Spinal cord (tissue), 10 donors: ENCODE results near the gene CPN2. TPM values are rescaled to one million over a fixed set of nuclear protein-coding genes. Genes with fewer than 3 reads are reported as not detected.

ENCODE experiments used
- DNase-seq, 6 donors: peaks; one replicate each; pipeline versions ENCODE4 v3.0.0 to v3.0.0-alpha.2; 2013 to 2015; ENCODE audit warnings: low spot score in 6 of 6, low read depth in 4 of 6
- H3K27ac ChIP-seq: one replicate; pipeline ENCODE4 v1.5.1; 2013; ENCODE audit warnings: low read depth, low read length, control low read depth
- H3K27me3 ChIP-seq: one replicate; pipeline ENCODE4 v1.6.1; 2013; ENCODE audit warnings: low read length; ENCODE audit not compliant: control insufficient read depth, insufficient read depth
- H3K36me3 ChIP-seq: one replicate; pipeline ENCODE4 v1.6.1; 2013; ENCODE audit warnings: low read length; ENCODE audit not compliant: control insufficient read depth, insufficient read depth
- H3K4me1 ChIP-seq: one replicate; pipeline ENCODE4 v1.6.1; 2013; ENCODE audit warnings: low read length; ENCODE audit not compliant: control insufficient read depth, insufficient read depth
- H3K4me3 ChIP-seq: one replicate; pipeline ENCODE4 v1.5.1; 2013; ENCODE audit warnings: low read depth, low read length, control low read depth
- H3K9me3 ChIP-seq: one replicate; pipeline ENCODE4 v1.6.1; 2013; ENCODE audit warnings: low read length; ENCODE audit not compliant: control insufficient read depth, insufficient read depth
- WGBS: methylation state at CpG from one replicate; pipeline ENCODE4 v1.1.5; 2013; ENCODE audit warnings: missing lambda C conversion rate; ENCODE audit not compliant: insufficient coverage; 5-methylcytosine and 5-hydroxymethylcytosine counted together
- polyA plus RNA-seq, 2 donors: library from polyadenylated mRNA; unstranded; fragments of 120-200 nt; gene quantifications; one replicate each; pipeline ENCODE4 v1.2.1, GENCODE V29; 2013; ENCODE audit not compliant: insufficient read length in 2 of 2
- total RNA-seq, 2 donors: library from RNA; depleted of rRNA in 1 of 2; stranded (reverse); fragments of 120-200 nt in 1 of 2; fragments of >200 nt in 1 of 2; gene quantifications; one replicate each; pipeline versions ENCODE4 v1.2.3 to v1.2.4, GENCODE V29; 2013 to 2014
- donor health status: healthy.

The CPN2 gene
- total and polyA plus RNA-seq, 4 donors, result not detected

GRCh38 chr3:194326192-194326967, 24.7 kb downstream of the CPN2 start:
- H3K27me3 ChIP-seq, result peaks cover 11% of the 10 kb centered on the region
- 63% methylated on average over 7 of the region's 15 CpGs for WGBS
- H3K4me1 ChIP-seq, result peaks cover 25% of the 10 kb centered on the region
- peaks cover 2% of the 10 kb centered on the region for H3K36me3 ChIP-seq
- no peak overlapping the region for H3K4me3 ChIP-seq
- H3K9me3 ChIP-seq, result no peaks in the 10 kb centered on the region
- H3K27ac ChIP-seq, result no peak overlapping the region
- DNase-seq, result no peak

- peaks cover 19% of the 10 kb centered on the region for H3K4me1 ChIP-seq
- no peak overlapping the region for H3K27ac ChIP-seq
- WGBS, result 64% methylated on average over 12 of the region's 15 CpGs
Measured at GRCh38 chr3:194325424-194326153, 25.5 kb downstream of the CPN2 start.

GRCh38 chr3:194324823-194325327, 26.3 kb downstream of the CPN2 start:
- no peak overlapping the region for H3K27ac ChIP-seq

More at GRCh38 chr3:194325424-194326153, 25.5 kb downstream of the CPN2 start:
- peaks cover 2% of the 10 kb centered on the region for H3K36me3 ChIP-seq
- H3K27me3 ChIP-seq, result peaks cover 11% of the 10 kb centered on the region
- peak in 1 of 6 donors; percentile 52 for DNase-seq
- no peak overlapping the region for H3K4me3 ChIP-seq
- H3K9me3 ChIP-seq, result no peaks in the 10 kb centered on the region

GRCh38 chr3:194323785-194324735, 27.1 kb downstream of the CPN2 start:
- 23% methylated on average over 39 of the region's 39 CpGs for WGBS
- peaks cover 11% of the 10 kb centered on the region for H3K27me3 ChIP-seq
- no peak overlapping the region for H3K27ac ChIP-seq
- peaks cover 2% of the 10 kb centered on the region for H3K36me3 ChIP-seq
- H3K9me3 ChIP-seq, result no peaks in the 10 kb centered on the region
- H3K4me3 ChIP-seq, result peak overlapping the region; percentile 32
- peaks cover 13% of the 10 kb centered on the region for H3K4me1 ChIP-seq
- DNase-seq, result peak in 1 of 6 donors; percentile 60

More at GRCh38 chr3:194324823-194325327, 26.3 kb downstream of the CPN2 start:
- H3K27me3 ChIP-seq, result peaks cover 11% of the 10 kb centered on the region
- no peak for DNase-seq
- peaks cover 2% of the 10 kb centered on the region for H3K36me3 ChIP-seq
- peaks cover 13% of the 10 kb centered on the region for H3K4me1 ChIP-seq
- no peak overlapping the region for H3K4me3 ChIP-seq
- WGBS, result 88% methylated on average over 3 of the region's 3 CpGs
- no peaks in the 10 kb centered on the region for H3K9me3 ChIP-seq

- Histone ChIP-seq H3K4me1 (peaks cover 13% of the 10 kb centered on the region), H3K27ac (no peak overlapping the region), H3K9me3 (peaks cover 3% of the 10 kb centered on the region), H3K27me3 (peaks cover 15% of the 10 kb centered on the region), H3K36me3 (peaks cover 2% of the 10 kb centered on the region), H3K4me3 (no peak overlapping the region)
- no peak for DNase-seq
- 84% methylated on average over 14 of the region's 18 CpGs for WGBS
Measured at GRCh38 chr3:194322678-194323211, 28.4 kb downstream of the CPN2 start.

- H3K27me3 ChIP-seq, result peaks cover 21% of the 10 kb centered on the region
- WGBS, result 86% methylated on average over 26 of the region's 26 CpGs
- H3K4me3 ChIP-seq, result no peak overlapping the region
- DNase-seq, result no peak
- H3K9me3 ChIP-seq, result peaks cover 3% of the 10 kb centered on the region
- H3K4me1 ChIP-seq, result peaks cover 13% of the 10 kb centered on the region
- H3K27ac ChIP-seq, result no peak overlapping the region
- H3K36me3 ChIP-seq, result peaks cover 2% of the 10 kb centered on the region
Measured at GRCh38 chr3:194321693-194322640, 29.2 kb downstream of the CPN2 start.

DNA sequence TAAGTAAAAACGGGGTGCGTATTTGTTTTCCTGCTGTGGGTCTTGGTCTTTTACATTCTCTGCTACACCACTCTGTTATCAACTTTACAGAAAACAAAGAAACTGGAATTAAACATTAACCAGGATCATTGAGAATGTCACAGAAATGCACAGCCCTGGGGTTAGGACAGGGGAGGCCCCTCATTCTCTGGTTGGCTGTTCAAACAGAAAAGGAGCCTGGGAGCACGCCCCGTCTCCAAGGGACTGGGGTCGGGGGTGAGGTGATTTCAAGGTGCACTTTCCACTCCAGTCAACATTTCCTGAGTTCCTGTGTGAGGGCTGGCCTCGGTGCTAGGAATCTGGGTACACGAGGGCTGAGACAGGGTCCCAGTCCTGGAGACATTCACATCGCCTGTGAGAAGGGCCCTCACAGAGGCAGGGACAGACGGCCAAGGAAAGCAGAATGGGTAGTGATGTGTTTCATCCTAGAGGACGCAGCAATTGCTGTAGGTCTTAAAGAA, 30.3 kb downstream of the CPN2 start:
- no peak overlapping the region for H3K4me3 ChIP-seq
- H3K27ac ChIP-seq, result no peak overlapping the region
- no peak for DNase-seq
- peaks cover 3% of the 10 kb centered on the region for H3K9me3 ChIP-seq
- H3K4me1 ChIP-seq, result peaks cover 17% of the 10 kb centered on the region
- H3K36me3 ChIP-seq, result peaks cover 2% of the 10 kb centered on the region
- 58% methylated on average over 5 of the region's 10 CpGs for WGBS
- H3K27me3 ChIP-seq, result peaks cover 32% of the 10 kb centered on the region

- no peak for DNase-seq
- Histone ChIP-seq H3K27ac (no peak overlapping the region), H3K9me3 (peaks cover 3% of the 10 kb centered on the region), H3K4me3 (no peak overlapping the region), H3K36me3 (peaks cover 2% of the 10 kb centered on the region), H3K4me1 (peaks cover 18% of the 10 kb centered on the region), H3K27me3 (peaks cover 32% of the 10 kb centered on the region)
- 75% methylated on average over 4 of the region's 5 CpGs for WGBS
Measured at GRCh38 chr3:194320100-194320499, 31.0 kb downstream of the CPN2 start.
